GM04504 (cell line): ENCODE results near the gene INF2.

Experiments used
- DNase-seq: peaks from one replicate; pipeline ENCODE4 v3.0.0-alpha.2; 2012; ENCODE audit warnings: low read depth

The INF2 gene

GRCh38 chr14:104689881-104690711, 678 bp downstream of the INF2 start:
- no peak for DNase-seq

- DNase-seq = no peak
Observed at GRCh38 chr14:104690861-104691455, 1.5 kb downstream of the INF2 start.

GRCh38 chr14:104691546-104692260, 2.3 kb downstream of the INF2 start:
- DNase-seq = no peak

- DNase-seq = no peak
Observed at GRCh38 chr14:104692261-104692938, 3.0 kb downstream of the INF2 start.

GRCh38 chr14:104692939-104693315, 3.5 kb downstream of the INF2 start:
- DNase-seq = no peak

GRCh38 chr14:104693482-104694431, 4.3 kb downstream of the INF2 start:
- no peak for DNase-seq

GRCh38 chr14:104694475-104694950, 5.1 kb downstream of the INF2 start:
- DNase-seq = no peak

- DNase-seq = no peak
Observed at GRCh38 chr14:104694991-104695659, 5.7 kb downstream of the INF2 start.

- no peak for DNase-seq
Observed at GRCh38 chr14:104695660-104696000, 6.2 kb downstream of the INF2 start.

GRCh38 chr14:104696671-104697316, 7.4 kb downstream of the INF2 start:
- no peak for DNase-seq

- no peak for DNase-seq
Observed at GRCh38 chr14:104697317-104697703, 7.9 kb downstream of the INF2 start.

- no peak for DNase-seq
Observed at GRCh38 chr14:104697892-104698583, 8.6 kb downstream of the INF2 start.

GRCh38 chr14:104698688-104699425, 9.4 kb downstream of the INF2 start:
- DNase-seq = no peak

- no peak for DNase-seq
Observed at GRCh38 chr14:104699426-104699748, 10.0 kb downstream of the INF2 start.

GRCh38 chr14:104700225-104700651, 10.8 kb downstream of the INF2 start:
- no peak for DNase-seq

- DNase-seq = no peak
Observed at GRCh38 chr14:104700747-104701217, 11.4 kb downstream of the INF2 start.

- DNase-seq = no peak
Observed at GRCh38 chr14:104701383-104702076, 12.1 kb downstream of the INF2 start.

GRCh38 chr14:104702106-104702505, 12.7 kb downstream of the INF2 start:
- no peak for DNase-seq
